GM10266 (cell line): ENCODE data around the gene RILP.

Experiments
- DNase-seq: peaks from one replicate; pipeline ENCODE4 v3.0.0; 2012; ENCODE audit errors: extremely low spot score
- TF ChIP-seq, protein P1 (sequence below): IDR thresholded peaks from 2 replicates; pipeline ENCODE4 v1.5.1; 2012; ENCODE audit warnings: mild to moderate bottlenecking, low read depth; ENCODE audit not compliant: control insufficient read depth, insufficient read depth; ENCODE audit errors: missing control alignments

Gene RILP

DNA sequence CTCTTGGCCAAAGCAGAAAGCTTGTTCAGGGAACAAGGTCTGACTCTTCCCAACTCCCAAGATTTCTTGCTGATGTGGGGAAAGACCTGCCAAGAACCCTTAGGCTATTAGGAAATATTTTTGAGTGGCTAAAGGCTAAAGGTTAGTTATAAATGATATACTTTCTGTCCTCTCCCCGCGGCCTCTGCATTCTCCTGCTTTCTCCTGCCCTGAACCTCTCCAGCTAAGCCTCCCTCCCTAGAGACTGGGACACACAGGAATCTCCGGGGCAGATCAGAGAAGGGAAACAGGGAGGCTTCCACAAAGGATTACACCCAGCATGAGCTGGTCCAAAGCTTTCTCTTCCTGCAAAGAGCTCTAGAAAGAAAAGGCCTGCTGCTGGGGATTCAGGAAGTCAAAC is 23.3 kb downstream of the RILP start:
- no peak for DNase-seq
- TF ChIP-seq, protein P1, sequence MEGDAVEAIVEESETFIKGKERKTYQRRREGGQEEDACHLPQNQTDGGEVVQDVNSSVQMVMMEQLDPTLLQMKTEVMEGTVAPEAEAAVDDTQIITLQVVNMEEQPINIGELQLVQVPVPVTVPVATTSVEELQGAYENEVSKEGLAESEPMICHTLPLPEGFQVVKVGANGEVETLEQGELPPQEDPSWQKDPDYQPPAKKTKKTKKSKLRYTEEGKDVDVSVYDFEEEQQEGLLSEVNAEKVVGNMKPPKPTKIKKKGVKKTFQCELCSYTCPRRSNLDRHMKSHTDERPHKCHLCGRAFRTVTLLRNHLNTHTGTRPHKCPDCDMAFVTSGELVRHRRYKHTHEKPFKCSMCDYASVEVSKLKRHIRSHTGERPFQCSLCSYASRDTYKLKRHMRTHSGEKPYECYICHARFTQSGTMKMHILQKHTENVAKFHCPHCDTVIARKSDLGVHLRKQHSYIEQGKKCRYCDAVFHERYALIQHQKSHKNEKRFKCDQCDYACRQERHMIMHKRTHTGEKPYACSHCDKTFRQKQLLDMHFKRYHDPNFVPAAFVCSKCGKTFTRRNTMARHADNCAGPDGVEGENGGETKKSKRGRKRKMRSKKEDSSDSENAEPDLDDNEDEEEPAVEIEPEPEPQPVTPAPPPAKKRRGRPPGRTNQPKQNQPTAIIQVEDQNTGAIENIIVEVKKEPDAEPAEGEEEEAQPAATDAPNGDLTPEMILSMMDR = no peak

DNA sequence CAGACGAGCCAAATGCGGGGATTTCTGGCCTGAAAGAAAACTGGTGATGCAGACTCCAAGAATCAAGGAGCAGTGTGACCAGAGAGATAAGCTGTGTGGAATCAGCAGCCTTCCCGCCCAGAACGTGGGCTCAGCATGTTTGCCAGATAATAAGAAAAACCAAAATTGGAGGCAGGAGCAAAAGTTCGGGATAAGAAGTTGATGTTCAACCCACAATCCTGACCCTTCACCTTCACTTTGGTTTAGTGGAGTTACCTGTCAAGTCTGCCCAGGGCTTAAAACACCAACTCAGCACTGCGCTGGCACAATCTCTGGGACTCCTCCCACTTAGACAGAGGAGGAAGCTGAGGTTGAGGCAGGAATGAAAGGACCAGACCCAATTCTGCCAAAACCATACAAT is 24.1 kb downstream of the RILP start:
- DNase-seq = no peak
- TF ChIP-seq, protein P1 = no peak

DNA sequence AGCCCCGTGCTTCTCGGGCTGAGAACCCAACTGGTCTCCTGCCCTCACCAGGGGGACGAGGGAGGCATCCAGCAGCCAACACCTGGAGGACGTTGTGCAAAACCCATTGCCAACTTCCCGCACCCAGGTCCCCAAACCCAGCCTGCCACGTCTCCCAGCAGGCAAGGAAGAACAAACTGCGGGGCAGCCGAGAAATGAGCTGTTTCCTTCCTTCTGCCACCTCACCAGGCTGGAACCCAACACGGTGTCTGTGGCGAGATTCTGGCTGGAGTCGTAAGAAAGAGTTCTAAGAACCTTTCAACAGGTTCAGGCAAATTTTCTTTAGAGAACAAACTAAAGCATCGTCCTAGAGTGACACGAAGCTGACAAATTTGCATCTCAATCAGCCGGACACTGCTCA is 24.6 kb downstream of the RILP start:
- TF ChIP-seq, protein P1 = no peak
- no peak for DNase-seq

DNA sequence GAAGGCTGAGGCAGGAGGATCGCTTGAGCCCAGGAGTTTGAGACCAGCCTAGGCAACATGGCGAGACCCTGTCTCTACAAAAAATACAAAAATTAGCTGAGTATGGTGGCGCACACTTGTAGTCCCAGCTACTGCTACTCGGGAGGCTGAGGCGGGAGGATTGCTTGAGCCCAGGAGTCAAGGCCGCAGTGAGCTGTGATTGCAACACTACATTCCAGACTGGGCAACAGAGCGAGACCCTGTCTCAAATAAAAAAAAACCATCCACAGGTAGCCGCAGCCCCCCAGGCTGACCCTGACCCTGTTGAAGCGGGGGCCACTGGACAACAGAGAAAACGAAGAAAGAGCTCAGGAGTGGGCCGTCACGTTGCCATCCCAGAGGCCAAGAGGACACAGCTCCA is 25.0 kb downstream of the RILP start:
- TF ChIP-seq, protein P1 = no peak
- no peak for DNase-seq

DNA sequence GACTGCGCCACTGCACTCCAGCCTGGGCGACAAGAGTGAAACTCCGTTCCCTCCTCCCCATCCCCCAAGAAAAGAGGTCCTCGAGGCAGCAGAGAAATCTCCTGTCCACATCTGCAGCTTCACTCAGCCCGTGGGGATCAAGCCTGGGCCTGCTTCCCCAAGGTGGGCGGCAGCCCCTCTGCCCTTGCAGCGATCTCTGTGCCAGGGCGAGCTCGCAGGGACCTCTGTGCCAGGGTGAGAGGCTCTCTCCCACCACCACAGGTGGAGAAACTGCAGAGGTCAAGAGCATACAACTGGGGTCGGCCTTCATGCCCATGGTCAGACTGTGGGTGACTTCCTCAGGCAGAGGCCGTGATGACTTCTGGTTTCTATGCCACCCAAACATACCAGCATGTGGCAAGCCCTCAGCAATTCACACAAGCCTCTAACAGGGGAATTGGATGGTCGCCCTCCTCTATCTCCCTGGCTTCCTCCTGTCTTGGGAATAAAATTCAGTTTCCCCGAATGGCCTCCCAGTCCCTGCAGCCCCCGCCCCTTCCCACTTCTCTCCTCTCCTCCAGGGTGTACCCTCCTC is 26.5 kb downstream of the RILP start:
- DNase-seq = no peak
- TF ChIP-seq, protein P1 = no peak

DNA sequence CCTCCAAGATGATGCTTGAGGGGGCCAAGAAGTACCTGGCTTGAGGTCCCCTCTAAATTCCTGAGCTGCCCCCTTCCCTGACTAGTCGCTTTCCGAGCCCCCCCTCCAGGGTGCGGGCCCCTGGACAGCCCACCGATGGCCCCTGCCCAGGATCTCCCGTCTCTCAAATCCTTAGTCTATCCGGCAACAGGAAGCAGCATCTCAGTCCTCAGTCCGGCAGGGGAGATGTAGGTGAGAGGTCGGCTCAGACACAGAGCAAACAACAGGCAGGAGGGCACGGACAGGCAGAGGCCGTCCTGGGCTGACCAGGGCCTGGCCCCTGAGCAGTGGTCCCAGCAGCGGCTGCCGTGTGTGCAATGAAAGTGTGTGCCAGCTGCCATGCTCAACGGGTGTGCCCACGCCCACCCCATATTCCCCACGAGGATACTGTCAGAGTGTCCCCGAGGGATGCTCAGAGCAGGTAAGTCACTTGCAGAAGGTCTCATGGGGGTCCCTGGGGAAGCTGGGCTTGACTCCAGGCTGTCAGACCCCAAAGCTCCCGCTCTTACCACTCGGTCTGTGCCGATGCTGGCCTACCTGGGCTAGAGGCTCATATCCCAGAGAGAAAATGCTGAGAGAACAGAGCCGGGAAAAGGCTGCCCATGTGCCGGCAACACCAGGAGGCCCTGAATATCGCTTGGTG is 28.3 kb downstream of the RILP start:
- no peak for DNase-seq
- TF ChIP-seq, protein P1 = no peak

DNA sequence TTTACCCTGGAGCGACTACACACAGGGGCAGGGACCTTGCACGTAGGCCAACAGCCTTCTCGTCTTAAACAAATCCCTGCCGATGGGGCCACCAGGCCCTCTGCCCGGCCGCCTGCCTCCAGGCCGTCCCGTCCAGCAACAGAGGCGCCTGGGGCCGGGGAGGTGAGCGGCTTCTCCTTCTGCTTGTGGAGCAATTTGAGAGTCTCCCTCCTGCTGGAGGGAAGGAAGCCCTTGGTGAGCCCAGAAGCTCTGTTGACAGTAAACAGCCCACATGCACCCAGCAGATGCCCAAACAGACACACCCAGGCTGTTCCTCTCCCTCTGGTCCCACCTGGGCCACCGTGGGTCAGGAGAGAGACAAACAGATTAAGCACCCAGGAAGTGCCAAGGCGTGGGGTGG is 29.2 kb downstream of the RILP start:
- TF ChIP-seq, protein P1 = no peak
- DNase-seq = no peak
